H1 (cell line): Measurements from ENCODE around the gene SPTSSA. TPM values are rescaled to one million over a fixed set of nuclear protein-coding genes. Genes with fewer than 3 reads are reported as not detected.

Experiments used
- CTCF ChIA-PET: fragments of 300-600 bp; sonication (Branson Sonifier 250); formaldehyde crosslinking; loops from one replicate; lab custom pipeline; 2021; ENCODE audit not compliant: partially characterized antibody; lab: Charles Lee
- POLR2A ChIA-PET: fragments of 300-600 bp; sonication (Branson Sonifier 250); formaldehyde crosslinking; loops from one replicate; lab custom pipeline; 2021; ENCODE audit warnings: inconsistent platforms; ENCODE audit not compliant: partially characterized antibody; lab: Charles Lee
- DNase-seq, 2 experiments: peaks; one replicate each; pipeline versions ENCODE4 v3.0.0 to v3.0.0-alpha.2; 2010 to 2022; ENCODE audit warnings: low spot score in 2 of 2, low read depth in 1 of 2, mixed read lengths in 1 of 2
- FAIRE-seq: peaks from 2 replicates; lab custom pipeline; 2011; peaks lifted over from hg19 to GRCh38; lab: Jason Lieb, UNC
- H2AFZ ChIP-seq: 2 replicates; pipeline ENCODE4 v1.8.1; 2012; ENCODE audit warnings: low read length, inconsistent platforms
- H2AK5ac ChIP-seq: 2 replicates; pipeline ENCODE4 v1.6.1; 2013; ENCODE audit warnings: low read depth, low read length
- H2BK120ac ChIP-seq: replicated peaks from 2 replicates; pipeline ENCODE3; 2013; ENCODE audit warnings: low read depth, low read length, inconsistent platforms
- H2BK12ac ChIP-seq: 2 replicates; pipeline ENCODE4 v1.6.1; 2013; ENCODE audit warnings: low read depth, low read length
- H2BK15ac ChIP-seq: 2 replicates; pipeline ENCODE4 v1.6.1; 2013; ENCODE audit warnings: low read length
- H2BK20ac ChIP-seq: 2 replicates; pipeline ENCODE4 v1.6.1; 2013; ENCODE audit warnings: low read length
- H2BK5ac ChIP-seq: 2 replicates; pipeline ENCODE4 v1.6.1; 2013; ENCODE audit warnings: low read depth, low read length
- H3K14ac ChIP-seq: 2 replicates; pipeline ENCODE4 v1.6.1; 2013; ENCODE audit warnings: inconsistent platforms; ENCODE audit not compliant: insufficient read length
- H3K18ac ChIP-seq: 2 replicates; pipeline ENCODE4 v1.6.1; 2013; ENCODE audit warnings: low read length; ENCODE audit errors: extremely low read depth
- H3K23ac ChIP-seq: 2 replicates; pipeline ENCODE4 v1.6.1; 2013; ENCODE audit warnings: inconsistent platforms; ENCODE audit not compliant: insufficient read length
- H3K23me2 ChIP-seq: 2 replicates; pipeline ENCODE4 v1.6.1; 2013; ENCODE audit warnings: low read depth, low read length
- H3K27ac ChIP-seq: 2 replicates; pipeline ENCODE4 v1.6.1; 2011; ENCODE audit warnings: low read depth, low read length, inconsistent platforms
- H3K27me3 ChIP-seq, 4 experiments: replicated peaks in 1 of 4; 1 replicate in 1 of 4; 2 replicates in 3 of 4; pipeline versions ENCODE4 v1.6.1 to v1.8.1; 2011 to 2013; ENCODE audit warnings: low read length in 3 of 4, mild to moderate bottlenecking in 3 of 4, inconsistent platforms in 2 of 4, mixed read lengths in 2 of 4, moderate library complexity in 1 of 4; ENCODE audit not compliant: control insufficient read depth in 3 of 4, insufficient read depth in 3 of 4; ENCODE audit errors: extremely low read depth in 1 of 4
- H3K36me3 ChIP-seq, 4 experiments: 2 replicates each; pipeline versions ENCODE4 v1.6.1 to v1.8.1; 2011 to 2013; ENCODE audit warnings: mild to moderate bottlenecking in 4 of 4, low read length in 3 of 4, moderate library complexity in 2 of 4, control low read depth in 1 of 4, inconsistent platforms in 1 of 4; ENCODE audit not compliant: insufficient read depth in 4 of 4, control insufficient read depth in 2 of 4
- H3K4ac ChIP-seq: replicated peaks from 2 replicates; pipeline ENCODE3; 2013; ENCODE audit warnings: low read length, low read depth, mixed read lengths, inconsistent platforms; ENCODE audit not compliant: insufficient read length
- H3K4me1 ChIP-seq, 4 experiments: replicated peaks in 1 of 4; 1 replicate in 1 of 4; 2 replicates in 3 of 4; pipeline versions ENCODE4 v1.6.1 to v1.8.1; 2011 to 2013; ENCODE audit warnings: low read length in 3 of 4, inconsistent platforms in 2 of 4, mixed read lengths in 1 of 4; ENCODE audit not compliant: insufficient read depth in 4 of 4, control insufficient read depth in 3 of 4
- H3K4me2 ChIP-seq, 2 experiments: 2 replicates each; pipeline versions ENCODE4 v1.6.1 to v1.8.1; 2011 to 2013; ENCODE audit warnings: low read depth in 2 of 2, low read length in 2 of 2, control low read depth in 1 of 2, inconsistent platforms in 1 of 2, mild to moderate bottlenecking in 1 of 2; ENCODE audit not compliant: insufficient read depth in 1 of 2
- H3K4me3 ChIP-seq, 4 experiments: fragments of 200-600, 300-600 bp in 1 of 4; sonication (generic), shearing (Covaris generic), sonication (Bioruptor Twin) in 1 of 4; 2 replicates each; pipeline versions ENCODE4 v1.5.1 to v1.8.1; 2011 to 2016; ENCODE audit warnings: low read length in 4 of 4, low read depth in 3 of 4, control low read depth in 2 of 4, inconsistent platforms in 2 of 4, mild to moderate bottlenecking in 2 of 4, mixed read lengths in 1 of 4, moderate library complexity in 1 of 4; ENCODE audit not compliant: insufficient read depth in 2 of 4; ENCODE audit errors: extremely low read depth in 1 of 4
- H3K56ac ChIP-seq: replicated peaks from 2 replicates; pipeline ENCODE3; 2013; ENCODE audit warnings: low read depth, mild to moderate bottlenecking, mixed read lengths, low read length, inconsistent platforms; ENCODE audit not compliant: insufficient read length
- H3K79me1 ChIP-seq: 2 replicates; pipeline ENCODE4 v1.6.1; 2013; ENCODE audit warnings: low read depth, low read length, control low read depth
- H3K79me2 ChIP-seq, 2 experiments: 2 replicates each; pipeline versions ENCODE4 v1.6.1 to v1.8.1; 2012 to 2013; ENCODE audit warnings: low read length in 2 of 2, mild to moderate bottlenecking in 2 of 2, inconsistent platforms in 1 of 2; ENCODE audit not compliant: insufficient read depth in 2 of 2, control insufficient read depth in 1 of 2
- H3K9ac ChIP-seq, 4 experiments: replicated peaks in 1 of 4; 1 replicate in 1 of 4; 2 replicates in 3 of 4; pipeline versions ENCODE4 v1.6.1 to v1.8.1; 2011 to 2013; ENCODE audit warnings: low read depth in 3 of 4, low read length in 3 of 4, control low read depth in 2 of 4, mild to moderate bottlenecking in 2 of 4, moderate library complexity in 2 of 4, inconsistent platforms in 1 of 4; ENCODE audit errors: extremely low read depth in 1 of 4
- H3K9me3 ChIP-seq, 2 experiments: 2 replicates each; pipeline versions ENCODE4 v1.6.1 to v1.8.1; 2012 to 2013; ENCODE audit warnings: mild to moderate bottlenecking in 2 of 2, moderate library complexity in 2 of 2, control low read depth in 1 of 2, inconsistent platforms in 1 of 2, low read depth in 1 of 2, low read length in 1 of 2, mixed read lengths in 1 of 2; ENCODE audit not compliant: insufficient read depth in 2 of 2
- H4K20me1 ChIP-seq, 2 experiments: replicated peaks in 1 of 2; 2 replicates each; pipeline versions ENCODE3 to v1.8.1; 2011 to 2013; ENCODE audit warnings: inconsistent platforms in 2 of 2, low read length in 2 of 2, mild to moderate bottlenecking in 1 of 2; ENCODE audit not compliant: insufficient read depth in 2 of 2, control insufficient read depth in 1 of 2
- H4K5ac ChIP-seq: 2 replicates; pipeline ENCODE4 v1.6.1; 2013; ENCODE audit warnings: low read length, low read depth, mixed read lengths, inconsistent platforms; ENCODE audit not compliant: insufficient read length
- H4K8ac ChIP-seq: 2 replicates; pipeline ENCODE4 v1.8.0; 2013; ENCODE audit warnings: mild to moderate bottlenecking, moderate library complexity, low read length, inconsistent platforms; ENCODE audit not compliant: insufficient read depth; ENCODE audit errors: extremely low read depth
- H4K91ac ChIP-seq: replicated peaks from 2 replicates; pipeline ENCODE3; 2013; ENCODE audit warnings: low read length, mixed read lengths, inconsistent platforms; ENCODE audit not compliant: insufficient read length
- CEBPB ChIP-seq: IDR thresholded peaks from 2 replicates; pipeline ENCODE4 v1.6.1; 2012; ENCODE audit warnings: low read depth, low read length
- CHD1 ChIP-seq: IDR thresholded peaks from 2 replicates; pipeline ENCODE4 v1.6.1; 2012; ENCODE audit warnings: low read depth, low read length, improper control_type of control experiment
- EP300 ChIP-seq, 2 experiments: IDR thresholded peaks; 1 replicate in 1 of 2; 2 replicates in 1 of 2; pipeline ENCODE4 v1.6.1; 2011 to 2012; ENCODE audit warnings: low read depth in 2 of 2, low read length in 2 of 2, mild to moderate bottlenecking in 2 of 2, borderline replicate concordance in 1 of 2, inconsistent platforms in 1 of 2, moderate library complexity in 1 of 2
- JUND ChIP-seq: IDR thresholded peaks from 2 replicates; pipeline ENCODE4 v1.6.1; 2011; ENCODE audit warnings: mild to moderate bottlenecking, improper control_type of control experiment, low read length
- KDM1A ChIP-seq: fragments of 200-600, 300-600 bp; sonication (generic); IDR thresholded peaks from 2 replicates; pipeline ENCODE4 v1.7.1; 2016; ENCODE audit warnings: mild to moderate bottlenecking, low read length, borderline replicate concordance
- KDM4A ChIP-seq: IDR thresholded peaks from one replicate; pipeline ENCODE4 v1.7.1; 2012; ENCODE audit warnings: low read depth, mild to moderate bottlenecking, moderate library complexity, low read length, inconsistent platforms; ENCODE audit not compliant: severe bottlenecking
- RNF2 ChIP-seq: fragments of 200-900, 300-1000 bp; sonication (generic); IDR thresholded peaks from 2 replicates; pipeline ENCODE4 v1.7.1; 2016; ENCODE audit warnings: borderline replicate concordance, low read depth, mild to moderate bottlenecking, antibody characterized with exemption, low read length; ENCODE audit not compliant: poor library complexity, severe bottlenecking; ENCODE audit errors: missing control alignments
- SIRT6 ChIP-seq: IDR thresholded peaks from one replicate; pipeline ENCODE4 v1.7.1; 2012; ENCODE audit warnings: low read length, inconsistent platforms
- SP2 ChIP-seq: IDR thresholded peaks from 2 replicates; pipeline ENCODE4 v1.6.1; 2012; ENCODE audit warnings: mild to moderate bottlenecking, low read length, inconsistent platforms
- TAF7 ChIP-seq: optimal IDR thresholded peaks from 2 replicates; pipeline ENCODE3; 2011; ENCODE audit warnings: low read depth, mild to moderate bottlenecking, inconsistent platforms, low read length, moderate library complexity, borderline replicate concordance
- YY1 ChIP-seq: IDR thresholded peaks from 2 replicates; pipeline ENCODE4 v1.6.1; 2011; ENCODE audit warnings: low read depth, mild to moderate bottlenecking, low read length
- ZNF274 ChIP-seq: IDR thresholded peaks from 2 replicates; pipeline ENCODE4 v1.7.0; 2012; ENCODE audit warnings: low read length, borderline replicate concordance; ENCODE audit errors: extremely low read depth
- polyA plus RNA-seq, 7 experiments: library from polyadenylated mRNA; depleted of rRNA in 3 of 7; stranded (reverse) in 5 of 7; unstranded in 2 of 7; fragments of >200 nt in 5 of 7; fragments of 200-250 nt in 2 of 7; gene quantifications; 1 replicate in 5 of 7; 2 replicates in 1 of 7; 4 replicates in 1 of 7; pipeline versions ENCODE4 v1.2.1 to v1.2.3, GENCODE V29; 2011 to 2013; ENCODE audit warnings: missing spikeins in 2 of 7, mixed read lengths in 2 of 7
- total RNA-seq: library from RNA; stranded (reverse); fragmentation: NEBNext Ultra II Directional; extraction: Animal tissue kit (Norgen Biotek cat#: 25700); gene quantifications from 2 replicates; pipeline ENCODE4 v1.2.1, GENCODE V29; 2021
- TF ChIP-seq, protein P1 (sequence below): IDR thresholded peaks from 2 replicates; pipeline ENCODE4 v1.6.1; 2012; ENCODE audit warnings: low read length, inconsistent platforms

The SPTSSA gene
- total and polyA plus RNA-seq, 2 of the 8 experiments (the other 6 are each of a cell fraction or from before 2014, with no cell fraction given), result 24.9 to 28.5 TPM

DNA sequence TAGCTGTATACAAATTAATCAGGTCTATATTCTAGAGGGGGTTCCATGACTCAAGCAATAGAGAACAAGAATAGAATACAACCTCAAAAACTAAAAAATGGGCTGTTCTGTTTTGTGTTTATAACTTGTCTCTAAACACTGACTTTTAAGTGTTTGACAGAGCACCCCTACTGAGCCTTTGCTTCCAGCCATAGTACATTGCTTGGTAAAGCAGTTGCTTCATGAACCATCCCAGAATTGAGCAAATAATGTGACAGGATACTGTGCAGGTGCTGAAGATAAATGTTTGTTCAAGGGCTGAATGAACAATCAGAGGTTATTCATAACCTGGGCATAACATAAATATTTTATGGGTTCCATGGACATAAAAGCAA lies 11.5 kb downstream of the SPTSSA start:
- Histone ChIP-seq H4K91ac (no peak overlapping the region), H2AFZ (no peak overlapping the region), H4K5ac (no peak overlapping the region), H2BK15ac (no peak overlapping the region), H2BK5ac (no peak overlapping the region), H2BK20ac (no peak overlapping the region)
- no peak for FAIRE-seq
- CTCF ChIA-PET, result interaction anchor here (1.0 to 3.7 kb wide), 4 partner anchors 11 to 119 kb away, joined by 3 to 20 read pairs (median 6); no protein-coding TSS in a partner anchor
- TF ChIP-seq CHD1 (no peak), YY1 (no peak), KDM1A (no peak), TAF7 (no peak), EP300 (IDR thresholded peaks at IDR 0.05; ENCODE audit: borderline replicate concordance in 1 of 2, low read depth in 2 of 2, low read length in 2 of 2) (no peak), SP2 (no peak), SIRT6 (no peak), KDM4A (no peak), ZNF274 (no peak), RNF2 (no peak), JUND (no peak), CEBPB (no peak)
- TF ChIP-seq, protein P1, sequence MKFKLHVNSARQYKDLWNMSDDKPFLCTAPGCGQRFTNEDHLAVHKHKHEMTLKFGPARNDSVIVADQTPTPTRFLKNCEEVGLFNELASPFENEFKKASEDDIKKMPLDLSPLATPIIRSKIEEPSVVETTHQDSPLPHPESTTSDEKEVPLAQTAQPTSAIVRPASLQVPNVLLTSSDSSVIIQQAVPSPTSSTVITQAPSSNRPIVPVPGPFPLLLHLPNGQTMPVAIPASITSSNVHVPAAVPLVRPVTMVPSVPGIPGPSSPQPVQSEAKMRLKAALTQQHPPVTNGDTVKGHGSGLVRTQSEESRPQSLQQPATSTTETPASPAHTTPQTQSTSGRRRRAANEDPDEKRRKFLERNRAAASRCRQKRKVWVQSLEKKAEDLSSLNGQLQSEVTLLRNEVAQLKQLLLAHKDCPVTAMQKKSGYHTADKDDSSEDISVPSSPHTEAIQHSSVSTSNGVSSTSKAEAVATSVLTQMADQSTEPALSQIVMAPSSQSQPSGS, result no peak
- TF ChIP-seq, all 59 proteins: peak for 0
- peaks cover 2 to 6% of the 10 kb centered on the region in 2 experiments for H4K20me1 ChIP-seq
- H3K27ac ChIP-seq, result no peak overlapping the region
- H3K4ac ChIP-seq, result no peak overlapping the region
- no peaks in the 10 kb centered on the region for H3K27me3 ChIP-seq
- H2BK120ac ChIP-seq, result no peak overlapping the region
- H3K4me1 ChIP-seq, result peaks cover 0 to 2% (median 0%) of the 10 kb centered on the region in 4 experiments; a peak in 1 of 7 replicates
- H3K9me3 ChIP-seq, result no peaks in the 10 kb centered on the region
- H3K79me1 ChIP-seq, result no peaks in the 10 kb centered on the region; the same call in 1 of the 2 replicates
- no peak overlapping the region for H3K56ac ChIP-seq
- no peak overlapping the region for H3K4me3 ChIP-seq
- H2AK5ac ChIP-seq, result no peak overlapping the region
- no peak for DNase-seq
- no peak overlapping the region for H3K4me2 ChIP-seq
- H4K8ac ChIP-seq, result no peak overlapping the region
- H3K79me2 ChIP-seq, result peaks cover 0 to 79% of the 10 kb centered on the region in 2 experiments; a peak in 3 of 4 replicates
- H3K14ac ChIP-seq, result no peak overlapping the region
- H3K36me3 ChIP-seq, result peaks cover 0 to 7% (median 3%) of the 10 kb centered on the region in 4 experiments; a peak in 3 of 8 replicates
- POLR2A ChIA-PET, result interaction anchor here (7.8 kb wide), 1 partner anchor 11 kb away, joined by 40 read pairs; the partner anchor contains the start of gene SPTSSA
- no peaks in the 10 kb centered on the region for H3K23me2 ChIP-seq
- H3K23ac ChIP-seq, result no peak overlapping the region
- no peak overlapping the region for H2BK12ac ChIP-seq
- H3K9ac ChIP-seq, result no peak overlapping the region
- no peak overlapping the region for H3K18ac ChIP-seq
